Gastrocnemius medialis (tissue), 4 donors: ENCODE measurements around the gene ANKRD31.

Experiments used
- POLR2A ChIP-seq, 2 donors: fragments of 450-650 bp; IDR thresholded peaks; one replicate each; pipeline ENCODE4 v1.6.1; 2017; ENCODE audit warnings: antibody characterized with exemption in 2 of 2, mild to moderate bottlenecking in 2 of 2, moderate library complexity in 2 of 2
- TF ChIP-seq, protein P1 (sequence below), 5 experiments: fragments of 450-650 bp in 3 of 5; fragments of 200-600 bp in 2 of 5; sonication (generic) in 2 of 5; IDR thresholded peaks in 4 of 5; conservative IDR thresholded peaks in 1 of 5; 1 replicate in 4 of 5; 2 replicates in 1 of 5; pipeline ENCODE4 v1.5.1; 2016 to 2019; ENCODE audit warnings: antibody characterized with exemption in 5 of 5, mild to moderate bottlenecking in 3 of 5, moderate library complexity in 3 of 5

- TF ChIP-seq, protein P1, sequence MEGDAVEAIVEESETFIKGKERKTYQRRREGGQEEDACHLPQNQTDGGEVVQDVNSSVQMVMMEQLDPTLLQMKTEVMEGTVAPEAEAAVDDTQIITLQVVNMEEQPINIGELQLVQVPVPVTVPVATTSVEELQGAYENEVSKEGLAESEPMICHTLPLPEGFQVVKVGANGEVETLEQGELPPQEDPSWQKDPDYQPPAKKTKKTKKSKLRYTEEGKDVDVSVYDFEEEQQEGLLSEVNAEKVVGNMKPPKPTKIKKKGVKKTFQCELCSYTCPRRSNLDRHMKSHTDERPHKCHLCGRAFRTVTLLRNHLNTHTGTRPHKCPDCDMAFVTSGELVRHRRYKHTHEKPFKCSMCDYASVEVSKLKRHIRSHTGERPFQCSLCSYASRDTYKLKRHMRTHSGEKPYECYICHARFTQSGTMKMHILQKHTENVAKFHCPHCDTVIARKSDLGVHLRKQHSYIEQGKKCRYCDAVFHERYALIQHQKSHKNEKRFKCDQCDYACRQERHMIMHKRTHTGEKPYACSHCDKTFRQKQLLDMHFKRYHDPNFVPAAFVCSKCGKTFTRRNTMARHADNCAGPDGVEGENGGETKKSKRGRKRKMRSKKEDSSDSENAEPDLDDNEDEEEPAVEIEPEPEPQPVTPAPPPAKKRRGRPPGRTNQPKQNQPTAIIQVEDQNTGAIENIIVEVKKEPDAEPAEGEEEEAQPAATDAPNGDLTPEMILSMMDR (IDR thresholded peaks at IDR 0.05 in 4 of 5, conservative IDR thresholded peaks at IDR 0.05 in 1 of 5), result no peak
- TF ChIP-seq POLR2A (IDR thresholded peaks at IDR 0.05), result no peak
Observed at GRCh38 chr5:75023368-75024159, 213.1 kb downstream of the ANKRD31 start.
